ENCODE results near the gene FABP1. TPM values are rescaled to one million over a fixed set of nuclear protein-coding genes. Genes with fewer than 3 reads are reported as not detected.

FABP1 gene
- total RNA-seq, 1 donor from 2014 or later = not detected

DNA sequence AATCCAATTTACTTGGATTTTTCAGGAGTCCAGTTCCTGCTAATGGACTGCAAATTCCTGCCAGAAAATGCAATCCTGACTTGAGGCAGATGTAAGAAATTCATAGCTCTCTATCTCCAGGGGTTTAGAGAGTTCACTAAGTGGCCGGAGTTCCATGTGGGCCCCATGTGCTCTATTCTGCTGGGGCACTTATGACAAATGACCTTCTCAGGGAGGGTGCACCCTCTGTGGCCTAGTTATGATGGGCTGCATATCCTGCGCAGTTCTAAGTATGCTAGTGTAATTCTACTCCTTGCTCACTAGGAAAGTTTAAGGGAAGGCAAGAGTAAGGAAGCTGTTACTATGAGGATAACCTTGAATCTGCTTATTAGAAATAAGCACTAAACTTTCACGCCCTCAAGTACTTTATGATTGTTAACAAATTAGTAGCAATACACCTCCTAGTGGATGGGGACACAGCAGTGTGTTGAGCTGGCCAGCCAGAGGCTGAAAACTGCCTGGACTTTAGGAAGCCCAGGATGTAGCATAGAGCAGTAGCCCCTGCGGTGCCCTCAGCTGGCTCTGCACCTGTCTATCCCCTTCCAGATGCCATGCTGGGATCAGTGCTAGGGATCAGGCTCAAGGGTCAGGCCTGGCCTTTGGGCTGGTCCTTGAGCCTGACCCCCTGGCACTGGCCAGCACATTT lies 45.8 kb downstream of the FABP1 start:
- DNase-seq (ENCODE audit: low read depth in 2 of 2) = no peak

DNA sequence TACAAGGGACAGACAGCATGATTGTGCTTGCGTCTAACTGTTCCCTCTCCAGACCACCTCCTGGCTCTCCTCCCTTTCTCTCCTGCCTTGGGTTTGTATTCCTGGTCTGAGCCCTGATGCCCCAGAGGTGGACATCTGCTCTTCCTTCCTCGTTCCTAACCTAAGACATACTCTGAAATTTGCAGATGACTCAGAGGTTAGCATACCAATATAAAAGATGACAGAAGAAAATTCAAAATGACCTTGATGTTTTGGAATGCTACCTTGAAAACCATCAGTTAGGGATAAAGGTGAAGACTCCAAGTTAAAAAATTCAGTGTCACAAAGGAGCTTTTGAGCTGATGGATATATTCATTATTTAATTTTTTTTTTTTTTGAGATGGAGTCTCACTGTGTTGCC lies 47.3 kb downstream of the FABP1 start:
- no peak for DNase-seq (ENCODE audit: low read depth in 2 of 2)

- no peak for DNase-seq (ENCODE audit: low read depth in 2 of 2)
Measured at GRCh38 chr2:88078643-88079172, 49.2 kb downstream of the FABP1 start.

- no peak for DNase-seq (ENCODE audit: low read depth in 2 of 2)
Measured at GRCh38 chr2:88077080-88077479, 50.8 kb downstream of the FABP1 start.

- DNase-seq (ENCODE audit: low read depth in 2 of 2) = no peak
Measured at GRCh38 chr2:88074854-88075292, 53.0 kb downstream of the FABP1 start.

- DNase-seq (ENCODE audit: low read depth in 2 of 2) = no peak
Measured at GRCh38 chr2:88074150-88074549, 53.7 kb downstream of the FABP1 start.

Other genes with a start within 250 kb of the FABP1 start
- gene RNU2-63P, start 111.5 kb downstream of the FABP1 start, total RNA-seq = 99.9 TPM in 1 of 2 replicates, not detected in the other
- 11.8 and 14.6 TPM in 2 replicates for gene KRCC1, start 72.3 kb downstream of the FABP1 start, total RNA-seq
- not detected in 2 replicates for gene SMYD1, start 60.2 kb downstream of the FABP1 start, total RNA-seq
- 0.13 and 0.25 TPM in 2 replicates for gene THNSL2, start 42.3 kb upstream of the FABP1 start, total RNA-seq

Measured in dermis microvascular lymphatic vessel endothelial cell (primary cell).